Esophagus muscularis mucosa (tissue), 4 donors: Measurements from ENCODE around the gene PPID. TPM values are rescaled to one million over a fixed set of nuclear protein-coding genes. Genes with fewer than 3 reads are reported as not detected.
"Not testable (repeated sequence)": the region's sequence is repeated elsewhere in the genome, so short reads cannot be mapped to it uniquely, and the experiment has no call there.

Source experiments
- DNase-seq: peaks from one replicate; pipeline ENCODE4 v3.0.0-alpha.2; 2017; ENCODE audit errors: extremely low spot score
- H3K27ac ChIP-seq, 4 donors: fragments of 200-600 bp; sonication (generic); replicated peaks in 1 of 4; 1 replicate in 3 of 4; 2 replicates in 1 of 4; pipeline ENCODE4 v1.5.1; 2016 to 2019; ENCODE audit warnings: mild to moderate bottlenecking in 1 of 4
- H3K27me3 ChIP-seq, 4 donors: fragments of 200-600 bp; sonication (generic); one replicate each; pipeline versions ENCODE4 v1.5.1 to v1.6.0; 2016 to 2019
- H3K36me3 ChIP-seq, 4 donors: fragments of 200-600 bp; sonication (generic); one replicate each; pipeline ENCODE4 v1.5.1; 2016 to 2019
- H3K4me1 ChIP-seq, 4 donors: fragments of 200-600 bp; sonication (generic); one replicate each; pipeline ENCODE4 v1.5.1; 2016 to 2019
- H3K4me3 ChIP-seq, 4 donors: fragments of 200-600 bp; sonication (generic); 1 replicate in 2 of 4; 2 replicates in 2 of 4; pipeline ENCODE4 v1.5.1; 2016 to 2019; ENCODE audit warnings: mild to moderate bottlenecking in 4 of 4, moderate library complexity in 1 of 4
- H3K9me3 ChIP-seq, 4 donors: fragments of 200-600 bp; sonication (generic); 1 replicate in 3 of 4; 2 replicates in 1 of 4; pipeline ENCODE4 v1.5.1; 2016 to 2019
- EP300 ChIP-seq: sonication (generic); formaldehyde crosslinking; IDR thresholded peaks from one replicate; pipeline ENCODE4 v1.6.1; 2017; ENCODE audit warnings: antibody characterized with exemption
- POLR2A ChIP-seq: fragments of 450-650 bp; IDR thresholded peaks from one replicate; pipeline ENCODE4 v1.6.1; 2017; ENCODE audit warnings: antibody characterized with exemption, moderate library complexity, mild to moderate bottlenecking, low read depth
- POLR2AphosphoS5 ChIP-seq, 2 donors: sonication (generic); formaldehyde crosslinking; IDR thresholded peaks; one replicate each; pipeline ENCODE4 v1.6.1; 2017; ENCODE audit warnings: antibody characterized with exemption in 2 of 2
- WGBS: methylation state at CpG from one replicate; pipeline ENCODE4 v1.1.5; 2018; 5-methylcytosine and 5-hydroxymethylcytosine counted together
- intact Hi-C: fragments of 100-400 bp; cut with DNase I; formaldehyde crosslinking; loops from one replicate; pipeline ENCODE4 v1.15.1; 2023
- total RNA-seq, 4 donors: library from RNA; depleted of rRNA; stranded (reverse); fragments of >200 nt; gene quantifications; one replicate each; pipeline versions ENCODE4 v1.1.0 to v1.2.1, GENCODE V29; 2016
- TF ChIP-seq, protein P1 (sequence below), 3 experiments: fragments of 200-600 bp in 2 of 3; fragments of 450-650 bp in 1 of 3; sonication (generic) in 2 of 3; IDR thresholded peaks; one replicate each; pipeline ENCODE4 v1.5.1; 2017 to 2019; ENCODE audit warnings: antibody characterized with exemption in 3 of 3, mild to moderate bottlenecking in 2 of 3, moderate library complexity in 1 of 3

Gene PPID
- total RNA-seq, 4 donors from 2014 or later = 17.1 to 29.0 (median 25.8) TPM

DNA sequence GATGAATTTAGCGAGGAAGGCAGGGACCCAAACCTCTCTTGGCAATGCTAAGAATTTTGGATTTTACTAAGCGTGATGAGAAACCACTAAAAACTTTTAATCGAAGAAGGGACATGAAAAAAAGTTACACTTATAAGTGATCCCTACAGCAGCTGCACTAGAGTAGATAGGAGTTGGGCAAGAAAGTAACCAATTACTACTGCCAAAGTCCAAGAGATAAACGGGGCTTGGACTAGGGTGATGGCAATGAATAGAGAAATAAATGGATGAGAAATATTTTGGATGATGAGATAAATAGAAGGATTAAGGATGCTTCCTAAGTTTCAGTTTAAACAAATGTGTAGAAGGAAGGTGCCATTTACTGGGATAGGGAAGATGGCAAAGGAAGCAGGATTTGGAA, 39.4 kb upstream of the PPID start:
- Histone ChIP-seq H3K9me3 (no peaks in the 10 kb centered on the region), H3K4me1 (peaks cover 0 to 11% (median 11%) of the 10 kb centered on the region in 4 donors), H3K36me3 (no peaks in the 10 kb centered on the region), H3K4me3 (no peak overlapping the region), H3K27ac (no peak overlapping the region), H3K27me3 (no peaks in the 10 kb centered on the region)
- no peak for DNase-seq
- intact Hi-C loops = no loop called here
- TF ChIP-seq POLR2A (no peak), POLR2AphosphoS5 (IDR thresholded peaks at IDR 0.05) (no peak), EP300 (no peak)
- TF ChIP-seq, protein P1, sequence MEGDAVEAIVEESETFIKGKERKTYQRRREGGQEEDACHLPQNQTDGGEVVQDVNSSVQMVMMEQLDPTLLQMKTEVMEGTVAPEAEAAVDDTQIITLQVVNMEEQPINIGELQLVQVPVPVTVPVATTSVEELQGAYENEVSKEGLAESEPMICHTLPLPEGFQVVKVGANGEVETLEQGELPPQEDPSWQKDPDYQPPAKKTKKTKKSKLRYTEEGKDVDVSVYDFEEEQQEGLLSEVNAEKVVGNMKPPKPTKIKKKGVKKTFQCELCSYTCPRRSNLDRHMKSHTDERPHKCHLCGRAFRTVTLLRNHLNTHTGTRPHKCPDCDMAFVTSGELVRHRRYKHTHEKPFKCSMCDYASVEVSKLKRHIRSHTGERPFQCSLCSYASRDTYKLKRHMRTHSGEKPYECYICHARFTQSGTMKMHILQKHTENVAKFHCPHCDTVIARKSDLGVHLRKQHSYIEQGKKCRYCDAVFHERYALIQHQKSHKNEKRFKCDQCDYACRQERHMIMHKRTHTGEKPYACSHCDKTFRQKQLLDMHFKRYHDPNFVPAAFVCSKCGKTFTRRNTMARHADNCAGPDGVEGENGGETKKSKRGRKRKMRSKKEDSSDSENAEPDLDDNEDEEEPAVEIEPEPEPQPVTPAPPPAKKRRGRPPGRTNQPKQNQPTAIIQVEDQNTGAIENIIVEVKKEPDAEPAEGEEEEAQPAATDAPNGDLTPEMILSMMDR (IDR thresholded peaks at IDR 0.05) = no peak
- WGBS = 78% methylated on average over 4 of the region's 4 CpGs

- Histone ChIP-seq H3K4me3 (no peak overlapping the region), H3K4me1 (no peaks in the 10 kb centered on the region), H3K9me3 (no peaks in the 10 kb centered on the region), H3K27ac (no peak overlapping the region), H3K36me3 (no peaks in the 10 kb centered on the region), H3K27me3 (no peaks in the 10 kb centered on the region)
- TF ChIP-seq, protein P1 (IDR thresholded peaks at IDR 0.05) = no peak
- no peak for TF ChIP-seq POLR2A
- TF ChIP-seq EP300 = no peak
- no peak for TF ChIP-seq POLR2AphosphoS5 (IDR thresholded peaks at IDR 0.05)
- WGBS = 86% methylated on average over 4 of the region's 4 CpGs
- intact Hi-C loops = no loop called here
- DNase-seq = no peak
Measured at GRCh38 chr4:158760866-158761265, 37.7 kb upstream of the PPID start.

- DNase-seq, intact Hi-C loops, H3K4me3 ChIP-seq, H3K27me3 ChIP-seq, H3K27ac ChIP-seq, H3K9me3 ChIP-seq, H3K4me1 ChIP-seq, H3K36me3 ChIP-seq: not testable (repeated sequence)
- 98% methylated on average over 18 of the region's 20 CpGs for WGBS
Measured at GRCh38 chr4:158759539-158759938, 36.3 kb upstream of the PPID start.

- no peak for TF ChIP-seq POLR2A
- no peak for TF ChIP-seq POLR2AphosphoS5 (IDR thresholded peaks at IDR 0.05)
- TF ChIP-seq EP300 = no peak
- TF ChIP-seq, protein P1 (IDR thresholded peaks at IDR 0.05) = no peak
- H3K36me3 ChIP-seq = no peaks in the 10 kb centered on the region
- intact Hi-C loops = no loop called here
- H3K27ac ChIP-seq = no peak overlapping the region
- no peaks in the 10 kb centered on the region for H3K27me3 ChIP-seq
- peaks cover 0 to 15% (median 0%) of the 10 kb centered on the region in 4 donors for H3K4me1 ChIP-seq
- H3K4me3 ChIP-seq = no peak overlapping the region
- no peak for DNase-seq
- 94% methylated on average over 4 of the region's 4 CpGs for WGBS
- H3K9me3 ChIP-seq = no peaks in the 10 kb centered on the region
Measured at GRCh38 chr4:158758703-158759102, 35.5 kb upstream of the PPID start.

DNA sequence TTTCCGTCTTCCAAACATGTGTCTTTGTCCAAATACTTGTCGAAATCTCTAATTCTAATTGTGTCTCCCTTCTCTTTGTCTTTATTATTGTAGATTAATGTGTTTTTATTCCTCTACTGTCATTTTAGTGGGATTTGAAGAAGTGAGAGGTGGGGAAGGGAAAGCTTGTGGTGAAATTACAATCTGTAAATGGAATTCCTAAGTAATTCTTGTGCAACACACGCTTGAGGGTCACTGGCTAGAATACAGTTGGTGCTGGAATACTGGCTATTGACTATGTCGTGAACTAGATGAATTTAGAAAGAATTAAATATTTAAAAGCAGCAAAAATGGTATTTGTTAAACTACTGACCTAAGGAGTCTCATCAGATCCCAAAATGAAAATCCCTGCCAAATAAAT, 34.9 kb upstream of the PPID start:
- no peak overlapping the region for H3K27ac ChIP-seq
- no peak for DNase-seq
- no peak overlapping the region for H3K4me3 ChIP-seq
- no peaks in the 10 kb centered on the region for H3K9me3 ChIP-seq
- TF ChIP-seq, protein P1 (IDR thresholded peaks at IDR 0.05) = no peak
- TF ChIP-seq POLR2A (no peak), EP300 (no peak), POLR2AphosphoS5 (IDR thresholded peaks at IDR 0.05) (no peak)
- intact Hi-C loops = no loop called here
- peaks cover 0 to 15% (median 0%) of the 10 kb centered on the region in 4 donors for H3K4me1 ChIP-seq
- 90% methylated on average over 4 of the region's 4 CpGs for WGBS
- no peaks in the 10 kb centered on the region for H3K36me3 ChIP-seq
- no peaks in the 10 kb centered on the region for H3K27me3 ChIP-seq
